RCC 7860 (cell line): ENCODE data around the gene BCAT1.

Source experiments
- DNase-seq: peaks from one replicate; pipeline ENCODE4 v3.0.0-alpha.2; 2015; ENCODE audit warnings: low spot score
- FAIRE-seq: peaks from 2 replicates; lab custom pipeline; 2012; peaks lifted over from hg19 to GRCh38; lab: Jason Lieb, UNC

BCAT1 gene

DNA sequence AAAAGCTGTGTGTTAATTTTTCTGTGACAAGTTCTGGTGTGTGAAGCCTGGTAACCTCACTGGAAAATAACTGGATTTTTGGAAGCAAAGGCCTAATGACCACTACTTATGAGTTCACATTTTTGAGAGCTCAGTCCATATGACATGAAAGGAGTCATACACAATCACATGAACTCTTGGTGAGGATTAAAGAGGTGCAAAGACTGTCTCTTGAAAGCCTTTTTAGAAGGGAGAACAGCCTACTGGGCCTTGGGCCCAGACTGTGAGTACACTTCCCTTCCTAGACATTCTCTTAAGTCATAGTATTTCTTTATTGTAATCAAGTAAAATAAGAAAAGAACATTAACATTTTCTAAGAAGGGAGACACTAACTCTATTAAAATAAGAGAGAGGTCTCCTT is 176.1 kb downstream of the BCAT1 start:
- FAIRE-seq: no peak

DNA sequence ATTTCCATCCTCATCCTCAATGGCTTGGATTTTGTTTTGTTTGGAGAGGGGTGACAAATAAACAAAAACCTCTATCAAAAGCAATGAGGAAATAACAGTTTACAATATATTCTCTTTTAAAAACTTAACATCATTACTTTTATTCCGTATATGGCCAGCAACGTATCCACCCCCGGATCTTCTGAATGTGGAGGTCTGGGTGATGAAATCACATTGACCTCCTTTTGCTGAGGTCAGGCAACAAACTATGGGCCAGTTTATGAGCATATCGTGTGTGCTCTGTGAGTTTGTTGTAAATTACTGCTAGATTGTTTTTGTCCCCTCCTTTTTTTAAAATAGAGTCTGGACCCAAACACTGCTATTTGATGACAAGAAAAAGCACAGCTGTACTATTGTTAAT is 178.1 kb downstream of the BCAT1 start:
- no peak for FAIRE-seq
- DNase-seq: no peak

More for the DNA sequence above, 176.1 kb downstream of the BCAT1 start:
- no peak for DNase-seq

DNA sequence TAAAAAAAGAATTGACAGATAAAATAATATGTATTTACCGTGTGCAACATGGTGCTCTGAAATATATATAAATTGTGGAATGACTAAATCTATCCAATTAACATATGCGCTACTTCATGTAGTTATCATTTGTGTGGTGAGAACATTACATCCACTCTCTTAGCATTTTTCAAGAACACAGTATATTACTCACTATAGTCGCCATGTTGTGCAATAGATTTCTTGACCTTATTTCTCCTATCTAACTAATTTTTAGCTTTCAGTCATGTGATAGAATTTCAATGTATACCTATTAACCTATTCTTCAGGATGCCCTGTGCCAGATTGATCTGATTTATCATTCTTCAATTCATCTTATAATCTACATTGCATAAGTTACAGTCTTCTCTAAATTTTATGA is 178.6 kb downstream of the BCAT1 start:
- DNase-seq: no peak
- no peak for FAIRE-seq

DNA sequence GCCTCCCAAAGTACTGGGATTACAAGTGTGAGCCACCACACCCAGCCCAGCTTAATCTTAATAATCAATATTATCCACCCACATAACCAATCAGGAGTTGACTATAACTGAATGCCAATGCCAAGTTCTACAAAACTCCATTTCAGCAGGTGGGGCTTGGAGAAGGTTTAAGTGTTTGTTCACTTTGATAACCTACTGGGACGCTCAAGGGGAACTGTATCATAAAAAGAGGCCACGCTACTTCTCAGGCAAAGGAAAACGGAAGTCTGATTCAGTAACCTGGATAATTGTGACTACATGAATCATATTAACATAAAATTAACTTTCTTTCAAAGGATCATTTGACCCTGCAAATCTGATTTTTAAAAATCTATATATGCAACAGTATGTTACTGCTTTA is 179.2 kb downstream of the BCAT1 start:
- FAIRE-seq (no peak), DNase-seq (no peak)

DNA sequence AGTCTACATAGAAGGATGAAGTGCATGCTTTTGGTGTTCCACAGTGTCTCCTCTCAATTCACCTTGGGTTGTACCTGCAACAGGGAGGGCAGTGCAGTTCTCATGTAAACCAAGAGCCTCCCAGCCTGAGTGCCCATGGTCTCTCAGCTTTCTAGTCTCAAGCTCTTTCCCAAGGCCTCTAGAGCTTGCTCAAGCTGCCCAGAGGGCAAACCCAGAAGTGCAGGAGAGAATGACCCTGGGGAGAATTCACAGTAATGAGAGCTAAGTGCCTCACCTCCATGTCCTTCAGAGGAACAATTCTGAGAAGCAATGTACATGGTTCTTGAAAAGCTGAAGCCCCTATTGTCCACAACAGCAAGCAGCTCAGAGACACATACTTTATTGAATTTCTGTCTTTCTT is 180.5 kb downstream of the BCAT1 start:
- DNase-seq (no peak), FAIRE-seq (no peak)

DNA sequence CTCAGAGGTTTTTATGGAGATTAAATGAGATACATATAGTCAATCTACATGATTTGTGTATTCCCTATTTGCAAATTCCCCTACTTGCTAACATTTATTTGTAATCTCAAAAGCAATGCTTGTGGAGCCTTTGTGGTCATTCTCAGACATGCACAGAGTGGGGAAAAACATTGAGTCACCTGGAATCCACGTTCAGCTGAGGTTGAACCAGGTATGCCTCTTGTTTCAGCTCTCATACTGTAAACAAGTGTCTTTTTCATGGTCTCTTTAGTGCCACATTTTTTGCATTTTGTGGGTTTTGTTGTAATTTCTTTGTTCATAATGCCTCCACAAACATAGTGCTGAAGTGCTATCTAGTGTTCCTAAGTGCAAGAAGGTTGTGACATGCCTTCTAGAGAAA is 181.9 kb downstream of the BCAT1 start:
- FAIRE-seq (no peak), DNase-seq (no peak)

DNA sequence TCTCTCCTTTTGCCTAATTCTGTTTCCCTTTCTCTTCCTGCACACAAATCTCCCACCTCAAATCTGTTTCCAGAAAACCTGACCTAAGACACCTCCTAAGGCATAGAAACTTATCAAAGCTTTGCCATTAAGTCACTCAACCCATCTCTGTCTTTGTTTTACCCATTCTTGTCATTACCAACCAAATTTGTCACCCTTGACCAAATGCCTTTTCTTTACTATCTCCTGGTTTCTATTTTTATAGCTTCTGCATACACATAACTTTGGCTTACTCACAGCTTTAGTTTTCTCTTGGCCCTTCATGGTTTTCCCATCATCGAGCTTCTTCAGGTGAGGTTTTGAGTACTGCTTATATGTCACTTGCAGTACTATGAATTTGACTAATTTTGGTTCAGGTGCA is 184.2 kb downstream of the BCAT1 start:
- no peak for DNase-seq
- no peak for FAIRE-seq

DNA sequence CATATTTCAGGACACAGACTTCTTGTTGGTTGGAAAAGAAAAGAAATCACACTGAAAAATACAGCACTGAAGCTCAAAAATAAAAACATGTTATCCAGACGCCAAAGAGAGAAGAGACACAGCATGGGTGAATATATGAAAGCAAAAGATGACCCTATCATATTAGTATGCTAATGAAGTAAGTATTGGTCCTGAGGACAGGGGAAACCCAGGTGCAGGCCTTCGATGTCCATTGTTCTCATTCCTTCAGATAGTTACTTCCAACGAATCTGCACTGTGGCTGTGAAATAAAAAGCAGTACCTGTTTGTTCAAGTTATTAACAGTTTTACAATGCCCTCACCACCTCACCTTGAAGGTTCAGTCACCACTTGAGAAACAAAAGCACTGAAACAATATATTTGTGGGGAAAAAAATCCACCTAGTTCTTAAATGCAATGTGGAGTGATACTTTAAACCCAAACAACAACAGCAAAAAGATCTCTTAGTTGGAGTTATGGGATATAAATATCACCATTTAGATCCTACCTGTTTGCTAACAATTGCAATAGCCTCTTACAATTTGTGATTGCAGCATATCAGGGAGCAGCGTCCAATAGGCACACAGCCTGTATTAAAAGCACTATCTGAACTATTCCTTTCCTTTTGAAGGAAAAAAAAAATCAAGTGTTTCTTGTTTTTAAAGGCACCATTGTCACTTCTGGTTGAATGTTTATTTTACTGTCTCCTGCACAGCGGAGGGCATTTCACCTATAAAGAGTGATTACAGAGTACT is 188.1 kb downstream of the BCAT1 start:
- FAIRE-seq: no peak

DNA sequence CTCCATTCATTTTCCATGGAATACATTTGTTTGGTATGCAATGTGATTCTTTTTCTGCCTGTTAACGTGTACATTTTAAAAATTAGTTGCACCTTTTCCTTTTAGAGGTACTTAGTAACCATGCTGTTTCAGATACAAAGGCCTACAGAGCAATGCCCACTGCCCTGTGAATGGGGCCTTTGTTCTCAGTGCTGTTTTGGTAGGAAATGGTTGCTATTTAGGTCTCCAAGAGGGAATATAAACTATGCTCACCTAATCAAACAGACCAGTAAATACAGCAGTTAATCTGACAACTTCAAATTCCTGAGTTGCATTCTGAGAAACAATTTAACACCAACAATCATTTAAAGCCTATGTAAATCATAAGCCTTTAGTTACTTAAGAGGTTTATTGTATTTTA is 188.7 kb downstream of the BCAT1 start:
- DNase-seq (no peak), FAIRE-seq (no peak)

More for the DNA sequence above, 188.1 kb downstream of the BCAT1 start:
- no peak for DNase-seq
